EL (cell line): Measurements from ENCODE around the gene MT1H.
"Not testable (repeated sequence)": the region's sequence is repeated elsewhere in the genome, so short reads cannot be mapped to it uniquely, and the experiment has no call there.

Experiments used
- DNase-seq: peaks from one replicate; pipeline ENCODE4 v3.0.0-alpha.2; 2016

MT1H gene

GRCh38 chr16:56669005-56669839, at the start of gene MT1H:
TSS of gene MT1H (plus strand) at chr16:56669814. CDS start at chr16:56669885, 71 bp downstream.
- no peak for DNase-seq

GRCh38 chr16:56620339-56620897, 49.2 kb upstream of the MT1H start:
- DNase-seq, result no peak

- not testable (repeated sequence) for DNase-seq
Observed at GRCh38 chr16:56621665-56622445, 47.8 kb upstream of the MT1H start.

GRCh38 chr16:56623184-56623583, 46.4 kb upstream of the MT1H start:
- DNase-seq, result not testable (repeated sequence)

- no peak for DNase-seq
Observed at GRCh38 chr16:56623637-56624036, 46.0 kb upstream of the MT1H start.

- DNase-seq, result peak; percentile 85
Observed at GRCh38 chr16:56625140-56625942, 44.3 kb upstream of the MT1H start, which contains the start of gene MT1E. TSS of gene MT1E (plus strand) at chr16:56625781. CDS start at chr16:56625852, 71 bp downstream.

GRCh38 chr16:56625943-56626654, 43.5 kb upstream of the MT1H start:
- DNase-seq, result peak; percentile 73

GRCh38 chr16:56626685-56627084, 42.9 kb upstream of the MT1H start:
- DNase-seq, result no peak

- peak; percentile 13 for DNase-seq
Observed at GRCh38 chr16:56628486-56629350, 40.9 kb upstream of the MT1H start.

- no peak for DNase-seq
Observed at GRCh38 chr16:56629531-56629930, 40.1 kb upstream of the MT1H start.

- DNase-seq, result no peak
Observed at GRCh38 chr16:56630134-56630533, 39.5 kb upstream of the MT1H start.

GRCh38 chr16:56631197-56631596, 38.4 kb upstream of the MT1H start:
- DNase-seq, result no peak

- DNase-seq, result no peak
Observed at GRCh38 chr16:56631832-56632155, 37.8 kb upstream of the MT1H start.

- peak; percentile 28 for DNase-seq
Observed at GRCh38 chr16:56632156-56632847, 37.3 kb upstream of the MT1H start, which contains the start of gene MT1M. TSS of gene MT1M (plus strand) at chr16:56632659. CDS start at chr16:56632732, 73 bp downstream.

GRCh38 chr16:56632848-56633365, 36.7 kb upstream of the MT1H start:
- no peak for DNase-seq

- no peak for DNase-seq
Observed at GRCh38 chr16:56633535-56633934, 36.1 kb upstream of the MT1H start.

- DNase-seq, result no peak
Observed at GRCh38 chr16:56634715-56635440, 34.7 kb upstream of the MT1H start.

GRCh38 chr16:56635441-56635967, 34.1 kb upstream of the MT1H start:
- DNase-seq, result no peak
